GM21529 (cell line): ENCODE data around the gene M1AP.

Experiments used
- ATAC-seq: cut with Tn5 transposase; IDR thresholded peaks from one replicate; pipeline ENCODE4 v1.9.1; 2021; ENCODE audit not compliant: unreplicated experiment

M1AP gene

GRCh38 chr2:74599676-74600075 lies 48.5 kb downstream of the M1AP start:
- no peak for ATAC-seq

- ATAC-seq, result no peak
These were observed 50.7 kb downstream of the M1AP start for GRCh38 chr2:74597410-74597809.

GRCh38 chr2:74596584-74596983 lies 51.5 kb downstream of the M1AP start:
- ATAC-seq, result no peak

- ATAC-seq, result no peak
These were observed 54.0 kb downstream of the M1AP start for GRCh38 chr2:74593826-74594772.

GRCh38 chr2:74588664-74589063 lies 59.5 kb downstream of the M1AP start:
- ATAC-seq, result no peak

GRCh38 chr2:74587664-74588277 lies 60.4 kb downstream of the M1AP start:
- peak; percentile 67 for ATAC-seq

- ATAC-seq, result no peak
These were observed 62.5 kb downstream of the M1AP start for GRCh38 chr2:74585406-74586185.

GRCh38 chr2:74584088-74584645 lies 64.0 kb downstream of the M1AP start:
- ATAC-seq, result peak; percentile 74

GRCh38 chr2:74583504-74583903 lies 64.6 kb downstream of the M1AP start:
- no peak for ATAC-seq

- no peak for ATAC-seq
These were observed 65.9 kb downstream of the M1AP start for GRCh38 chr2:74582184-74582583.

GRCh38 chr2:74581463-74581862 lies 66.7 kb downstream of the M1AP start:
- no peak for ATAC-seq

- ATAC-seq, result peak; percentile 64
These were observed 69.7 kb downstream of the M1AP start for GRCh38 chr2:74578408-74578807.

- peak; percentile 33 for ATAC-seq
These were observed 70.7 kb downstream of the M1AP start for GRCh38 chr2:74577448-74577847.

- ATAC-seq, result no peak
These were observed 71.3 kb downstream of the M1AP start for GRCh38 chr2:74576863-74577229.

- ATAC-seq, result no peak
These were observed 71.8 kb downstream of the M1AP start for GRCh38 chr2:74576211-74576862.

- ATAC-seq, result no peak
These were observed 72.8 kb downstream of the M1AP start for GRCh38 chr2:74575320-74575719.

GRCh38 chr2:74573747-74574562 lies 74.2 kb downstream of the M1AP start:
- peak; percentile 44 for ATAC-seq

- ATAC-seq, result no peak
These were observed 75.8 kb downstream of the M1AP start for GRCh38 chr2:74572178-74572925.

GRCh38 chr2:74571058-74571457 lies 77.1 kb downstream of the M1AP start:
- ATAC-seq, result peak; percentile 59
